H1 (cell line): Measurements from ENCODE around the gene SPDYE4. TPM values are rescaled to one million over a fixed set of nuclear protein-coding genes. Genes with fewer than 3 reads are reported as not detected.

ENCODE experiments used
- CTCF ChIA-PET: fragments of 300-600 bp; sonication (Branson Sonifier 250); formaldehyde crosslinking; loops from one replicate; lab custom pipeline; 2021; ENCODE audit not compliant: partially characterized antibody; lab: Charles Lee
- POLR2A ChIA-PET: fragments of 300-600 bp; sonication (Branson Sonifier 250); formaldehyde crosslinking; loops from one replicate; lab custom pipeline; 2021; ENCODE audit warnings: inconsistent platforms; ENCODE audit not compliant: partially characterized antibody; lab: Charles Lee
- DNase-seq, 2 experiments: peaks; one replicate each; pipeline versions ENCODE4 v3.0.0 to v3.0.0-alpha.2; 2010 to 2022; ENCODE audit warnings: low spot score in 2 of 2, low read depth in 1 of 2, mixed read lengths in 1 of 2
- FAIRE-seq: peaks from 2 replicates; lab custom pipeline; 2011; peaks lifted over from hg19 to GRCh38; lab: Jason Lieb, UNC
- H2AFZ ChIP-seq: 2 replicates; pipeline ENCODE4 v1.8.1; 2012; ENCODE audit warnings: low read length, inconsistent platforms
- H2AK5ac ChIP-seq: 2 replicates; pipeline ENCODE4 v1.6.1; 2013; ENCODE audit warnings: low read depth, low read length
- H2BK120ac ChIP-seq: replicated peaks from 2 replicates; pipeline ENCODE3; 2013; ENCODE audit warnings: low read depth, low read length, inconsistent platforms
- H2BK12ac ChIP-seq: 2 replicates; pipeline ENCODE4 v1.6.1; 2013; ENCODE audit warnings: low read depth, low read length
- H2BK15ac ChIP-seq: 2 replicates; pipeline ENCODE4 v1.6.1; 2013; ENCODE audit warnings: low read length
- H2BK20ac ChIP-seq: 2 replicates; pipeline ENCODE4 v1.6.1; 2013; ENCODE audit warnings: low read length
- H2BK5ac ChIP-seq: 2 replicates; pipeline ENCODE4 v1.6.1; 2013; ENCODE audit warnings: low read depth, low read length
- H3K14ac ChIP-seq: 2 replicates; pipeline ENCODE4 v1.6.1; 2013; ENCODE audit warnings: inconsistent platforms; ENCODE audit not compliant: insufficient read length
- H3K18ac ChIP-seq: 2 replicates; pipeline ENCODE4 v1.6.1; 2013; ENCODE audit warnings: low read length; ENCODE audit errors: extremely low read depth
- H3K23ac ChIP-seq: 2 replicates; pipeline ENCODE4 v1.6.1; 2013; ENCODE audit warnings: inconsistent platforms; ENCODE audit not compliant: insufficient read length
- H3K23me2 ChIP-seq: 2 replicates; pipeline ENCODE4 v1.6.1; 2013; ENCODE audit warnings: low read depth, low read length
- H3K27ac ChIP-seq: 2 replicates; pipeline ENCODE4 v1.6.1; 2011; ENCODE audit warnings: low read depth, low read length, inconsistent platforms
- H3K27me3 ChIP-seq, 4 experiments: replicated peaks in 1 of 4; 1 replicate in 1 of 4; 2 replicates in 3 of 4; pipeline versions ENCODE4 v1.6.1 to v1.8.1; 2011 to 2013; ENCODE audit warnings: low read length in 3 of 4, mild to moderate bottlenecking in 3 of 4, inconsistent platforms in 2 of 4, mixed read lengths in 2 of 4, moderate library complexity in 1 of 4; ENCODE audit not compliant: control insufficient read depth in 3 of 4, insufficient read depth in 3 of 4; ENCODE audit errors: extremely low read depth in 1 of 4
- H3K36me3 ChIP-seq, 4 experiments: 2 replicates each; pipeline versions ENCODE4 v1.6.1 to v1.8.1; 2011 to 2013; ENCODE audit warnings: mild to moderate bottlenecking in 4 of 4, low read length in 3 of 4, moderate library complexity in 2 of 4, control low read depth in 1 of 4, inconsistent platforms in 1 of 4; ENCODE audit not compliant: insufficient read depth in 4 of 4, control insufficient read depth in 2 of 4
- H3K4ac ChIP-seq: replicated peaks from 2 replicates; pipeline ENCODE3; 2013; ENCODE audit warnings: low read length, low read depth, mixed read lengths, inconsistent platforms; ENCODE audit not compliant: insufficient read length
- H3K4me1 ChIP-seq, 4 experiments: replicated peaks in 1 of 4; 1 replicate in 1 of 4; 2 replicates in 3 of 4; pipeline versions ENCODE4 v1.6.1 to v1.8.1; 2011 to 2013; ENCODE audit warnings: low read length in 3 of 4, inconsistent platforms in 2 of 4, mixed read lengths in 1 of 4; ENCODE audit not compliant: insufficient read depth in 4 of 4, control insufficient read depth in 3 of 4
- H3K4me2 ChIP-seq, 2 experiments: 2 replicates each; pipeline versions ENCODE4 v1.6.1 to v1.8.1; 2011 to 2013; ENCODE audit warnings: low read depth in 2 of 2, low read length in 2 of 2, control low read depth in 1 of 2, inconsistent platforms in 1 of 2, mild to moderate bottlenecking in 1 of 2; ENCODE audit not compliant: insufficient read depth in 1 of 2
- H3K4me3 ChIP-seq, 4 experiments: fragments of 200-600, 300-600 bp in 1 of 4; sonication (generic), shearing (Covaris generic), sonication (Bioruptor Twin) in 1 of 4; 2 replicates each; pipeline versions ENCODE4 v1.5.1 to v1.8.1; 2011 to 2016; ENCODE audit warnings: low read length in 4 of 4, low read depth in 3 of 4, control low read depth in 2 of 4, inconsistent platforms in 2 of 4, mild to moderate bottlenecking in 2 of 4, mixed read lengths in 1 of 4, moderate library complexity in 1 of 4; ENCODE audit not compliant: insufficient read depth in 2 of 4; ENCODE audit errors: extremely low read depth in 1 of 4
- H3K56ac ChIP-seq: replicated peaks from 2 replicates; pipeline ENCODE3; 2013; ENCODE audit warnings: low read depth, mild to moderate bottlenecking, mixed read lengths, low read length, inconsistent platforms; ENCODE audit not compliant: insufficient read length
- H3K79me1 ChIP-seq: 2 replicates; pipeline ENCODE4 v1.6.1; 2013; ENCODE audit warnings: low read depth, low read length, control low read depth
- H3K79me2 ChIP-seq, 2 experiments: 2 replicates each; pipeline versions ENCODE4 v1.6.1 to v1.8.1; 2012 to 2013; ENCODE audit warnings: low read length in 2 of 2, mild to moderate bottlenecking in 2 of 2, inconsistent platforms in 1 of 2; ENCODE audit not compliant: insufficient read depth in 2 of 2, control insufficient read depth in 1 of 2
- H3K9ac ChIP-seq, 4 experiments: replicated peaks in 1 of 4; 1 replicate in 1 of 4; 2 replicates in 3 of 4; pipeline versions ENCODE4 v1.6.1 to v1.8.1; 2011 to 2013; ENCODE audit warnings: low read depth in 3 of 4, low read length in 3 of 4, control low read depth in 2 of 4, mild to moderate bottlenecking in 2 of 4, moderate library complexity in 2 of 4, inconsistent platforms in 1 of 4; ENCODE audit errors: extremely low read depth in 1 of 4
- H3K9me3 ChIP-seq, 2 experiments: 2 replicates each; pipeline versions ENCODE4 v1.6.1 to v1.8.1; 2012 to 2013; ENCODE audit warnings: mild to moderate bottlenecking in 2 of 2, moderate library complexity in 2 of 2, control low read depth in 1 of 2, inconsistent platforms in 1 of 2, low read depth in 1 of 2, low read length in 1 of 2, mixed read lengths in 1 of 2; ENCODE audit not compliant: insufficient read depth in 2 of 2
- H4K20me1 ChIP-seq, 2 experiments: replicated peaks in 1 of 2; 2 replicates each; pipeline versions ENCODE3 to v1.8.1; 2011 to 2013; ENCODE audit warnings: inconsistent platforms in 2 of 2, low read length in 2 of 2, mild to moderate bottlenecking in 1 of 2; ENCODE audit not compliant: insufficient read depth in 2 of 2, control insufficient read depth in 1 of 2
- H4K5ac ChIP-seq: 2 replicates; pipeline ENCODE4 v1.6.1; 2013; ENCODE audit warnings: low read length, low read depth, mixed read lengths, inconsistent platforms; ENCODE audit not compliant: insufficient read length
- H4K8ac ChIP-seq: 2 replicates; pipeline ENCODE4 v1.8.0; 2013; ENCODE audit warnings: mild to moderate bottlenecking, moderate library complexity, low read length, inconsistent platforms; ENCODE audit not compliant: insufficient read depth; ENCODE audit errors: extremely low read depth
- H4K91ac ChIP-seq: replicated peaks from 2 replicates; pipeline ENCODE3; 2013; ENCODE audit warnings: low read length, mixed read lengths, inconsistent platforms; ENCODE audit not compliant: insufficient read length
- ATF3 ChIP-seq: IDR thresholded peaks from 2 replicates; pipeline ENCODE4 v1.6.1; 2011; ENCODE audit warnings: low read depth, mild to moderate bottlenecking, low read length; ENCODE audit not compliant: insufficient read depth
- CHD2 ChIP-seq: IDR thresholded peaks from 2 replicates; pipeline ENCODE4 v1.6.1; 2012; ENCODE audit warnings: low read length, improper control_type of control experiment
- CREB1 ChIP-seq: IDR thresholded peaks from 2 replicates; pipeline ENCODE4 v1.6.1; 2012; ENCODE audit warnings: inconsistent platforms
- FOSL1 ChIP-seq: IDR thresholded peaks from 2 replicates; pipeline ENCODE4 v1.6.1; 2011; ENCODE audit warnings: mild to moderate bottlenecking, low read depth, low read length, moderate library complexity; ENCODE audit not compliant: insufficient read depth
- JUN ChIP-seq: IDR thresholded peaks from 2 replicates; pipeline ENCODE4 v1.6.1; 2011; ENCODE audit warnings: low read depth, mild to moderate bottlenecking, improper control_type of control experiment, low read length
- NRF1 ChIP-seq: IDR thresholded peaks from 2 replicates; pipeline ENCODE4 v1.6.1; 2011; ENCODE audit warnings: mild to moderate bottlenecking, low read depth, low read length, improper control_type of control experiment
- POLR2AphosphoS5 ChIP-seq: IDR thresholded peaks from 2 replicates; pipeline ENCODE4 v1.6.1; 2011; ENCODE audit warnings: low read depth, low read length
- RFX5 ChIP-seq: IDR thresholded peaks from 2 replicates; pipeline ENCODE4 v1.6.1; 2011; ENCODE audit warnings: low read depth, low read length, improper control_type of control experiment, borderline replicate concordance
- SIN3A ChIP-seq, 2 experiments: IDR thresholded peaks in 1 of 2; conservative IDR thresholded peaks in 1 of 2; 2 replicates each; pipeline ENCODE4 v1.6.1; 2011 to 2012; ENCODE audit warnings: low read length in 2 of 2, improper control_type of control experiment in 1 of 2, low read depth in 1 of 2, mild to moderate bottlenecking in 1 of 2
- SP2 ChIP-seq: IDR thresholded peaks from 2 replicates; pipeline ENCODE4 v1.6.1; 2012; ENCODE audit warnings: mild to moderate bottlenecking, low read length, inconsistent platforms
- TAF1 ChIP-seq: IDR thresholded peaks from 2 replicates; pipeline ENCODE4 v1.6.1; 2011; ENCODE audit warnings: mild to moderate bottlenecking, low read depth, low read length
- TBP ChIP-seq: IDR thresholded peaks from 2 replicates; pipeline ENCODE4 v1.6.1; 2011; ENCODE audit warnings: low read depth, low read length, improper control_type of control experiment
- TCF12 ChIP-seq: IDR thresholded peaks from 2 replicates; pipeline ENCODE4 v1.6.1; 2011; ENCODE audit warnings: low read depth, mild to moderate bottlenecking, low read length
- TEAD4 ChIP-seq: IDR thresholded peaks from 2 replicates; pipeline ENCODE4 v1.6.1; 2012; ENCODE audit warnings: low read depth, low read length, inconsistent platforms, mixed read lengths
- YY1 ChIP-seq: IDR thresholded peaks from 2 replicates; pipeline ENCODE4 v1.6.1; 2011; ENCODE audit warnings: low read depth, mild to moderate bottlenecking, low read length
- WGBS, 2 experiments: shearing (Covaris generic) in 1 of 2; methylation state at CpG; one replicate each; pipeline versions ENCODE4 v1.1.6 to v1.1.7; 2013 to 2015; ENCODE audit warnings: low lambda C conversion rate in 2 of 2, mixed read lengths in 2 of 2, inconsistent platforms in 1 of 2, low coverage in 1 of 2, missing lambda C conversion rate in 1 of 2; ENCODE audit not compliant: insufficient replicate concordance in 2 of 2, insufficient coverage in 1 of 2, insufficient read length in 1 of 2; ENCODE audit errors: extremely low coverage in 1 of 2, missing lambda C conversion rate in 1 of 2; 5-methylcytosine and 5-hydroxymethylcytosine counted together
- polyA plus RNA-seq, 7 experiments: library from polyadenylated mRNA; depleted of rRNA in 3 of 7; stranded (reverse) in 5 of 7; unstranded in 2 of 7; fragments of >200 nt in 5 of 7; fragments of 200-250 nt in 2 of 7; gene quantifications; 1 replicate in 5 of 7; 2 replicates in 1 of 7; 4 replicates in 1 of 7; pipeline versions ENCODE4 v1.2.1 to v1.2.3, GENCODE V29; 2011 to 2013; ENCODE audit warnings: missing spikeins in 2 of 7, mixed read lengths in 2 of 7
- total RNA-seq: library from RNA; stranded (reverse); fragmentation: NEBNext Ultra II Directional; extraction: Animal tissue kit (Norgen Biotek cat#: 25700); gene quantifications from 2 replicates; pipeline ENCODE4 v1.2.1, GENCODE V29; 2021

SPDYE4 gene
- total and polyA plus RNA-seq, 2 of the 8 experiments (the other 6 are each of a cell fraction or from before 2014, with no cell fraction given): not detected

- no peak overlapping the region for H3K9ac ChIP-seq
- H4K5ac ChIP-seq: no peak overlapping the region
- no peaks in the 10 kb centered on the region for H3K36me3 ChIP-seq
- ChIA-PET CTCF (interaction anchor here (0.7 to 1.5 kb wide), 4 partner anchors 9 to 179 kb away, joined by 3 to 4 read pairs (median 3); no protein-coding TSS in a partner anchor), POLR2A (interaction anchor here (1.3 to 2.9 kb wide), 2 partner anchors 44 to 112 kb away, joined by 4 to 12 read pairs; no protein-coding TSS in a partner anchor)
- H3K27me3 ChIP-seq: peaks cover 0 to 5% (median 0%) of the 10 kb centered on the region in 4 experiments; a peak in 3 of 7 replicates
- H4K91ac ChIP-seq: no peak overlapping the region
- no peak overlapping the region for H3K27ac ChIP-seq
- H2AK5ac ChIP-seq: no peak overlapping the region
- H3K9me3 ChIP-seq: no peaks in the 10 kb centered on the region
- no peak for DNase-seq
- no peak overlapping the region for H2BK5ac ChIP-seq
- no peak overlapping the region for H3K14ac ChIP-seq
- peaks cover 0 to 5% (median 3%) of the 10 kb centered on the region in 4 experiments; a peak in 4 of 7 replicates for H3K4me1 ChIP-seq
- no peak overlapping the region for H2BK12ac ChIP-seq
- no peaks in the 10 kb centered on the region for H3K79me2 ChIP-seq
- H3K4me3 ChIP-seq: no peak overlapping the region
- no peak overlapping the region for H2BK15ac ChIP-seq
- no peak overlapping the region for H3K23ac ChIP-seq
- no peak overlapping the region for H3K4me2 ChIP-seq
- H3K4ac ChIP-seq: no peak overlapping the region
- H4K8ac ChIP-seq: peak overlapping the region; percentile 57; the same call in 1 of the 2 replicates
- WGBS, 2 experiments: 63% methylated on average over 4 of the region's 4 CpGs; no CpG with 5 or more reads in 1 of the 2 experiments
- no peaks in the 10 kb centered on the region for H3K79me1 ChIP-seq
- no peak overlapping the region for H3K18ac ChIP-seq
- peaks cover 8% of the 10 kb centered on the region for H3K23me2 ChIP-seq
- no peaks in the 10 kb centered on the region for H4K20me1 ChIP-seq
- no peak overlapping the region for H2BK20ac ChIP-seq
- H2BK120ac ChIP-seq: no peak overlapping the region
- H3K56ac ChIP-seq: no peak overlapping the region
- no peak for FAIRE-seq
- no peak overlapping the region for H2AFZ ChIP-seq
- no peak for TF ChIP-seq SIN3A (conservative IDR thresholded peaks at IDR 0.05 in 1 of 2, IDR thresholded peaks at IDR 0.05 in 1 of 2; ENCODE audit: low read depth in 1 of 2, low read length in 2 of 2)
- no peak for TF ChIP-seq SP2
- no peak for TF ChIP-seq CREB1
- no peak for TF ChIP-seq TEAD4
- TF ChIP-seq TBP: no peak
- TF ChIP-seq JUN: no peak
- TF ChIP-seq CHD2: no peak
- TF ChIP-seq RFX5: no peak
- no peak for TF ChIP-seq FOSL1
- TF ChIP-seq YY1: no peak
- no peak for TF ChIP-seq NRF1
- TF ChIP-seq POLR2AphosphoS5: no peak
- TF ChIP-seq TAF1: no peak
- TF ChIP-seq ATF3: no peak
- no peak for TF ChIP-seq TCF12
Observed at GRCh38 chr17:8741771-8742170, 16.6 kb downstream of the SPDYE4 start.
